Activated T-helper 2 cell treated with anti-CD3 and anti-CD28 coated beads, Interferon-gamma antibody, Interleukin-2, Interleukin-4, amounts not matched to agents 10 μg/mL and 5 μg/mL and 100 μg/mL, durations not matched to agents 14 hours and 24 hours and 36 hours (primary cell): ENCODE data around the gene NUDT3. TPM values are rescaled to one million over a fixed set of nuclear protein-coding genes. Genes with fewer than 3 reads are reported as not detected.
"Not testable (repeated sequence)": the region's sequence is repeated elsewhere in the genome, so short reads cannot be mapped to it uniquely, and the experiment has no call there.

Experiments used
- DNase-seq: peaks from one replicate; pipeline ENCODE4 v3.0.0; 2021; ENCODE audit warnings: low spot score
- H3K27ac Mint-ChIP-seq: one replicate; pipeline ENCODE4 v1.8.0; 2021; ENCODE audit warnings: mixed read lengths
- H3K27me3 Mint-ChIP-seq: one replicate; pipeline ENCODE4 v1.8.0; 2021; ENCODE audit warnings: low read depth, mixed read lengths
- H3K36me3 Mint-ChIP-seq: one replicate; pipeline ENCODE4 v1.8.0; 2021; ENCODE audit warnings: low read depth, mixed read lengths
- H3K4me1 Mint-ChIP-seq: one replicate; pipeline ENCODE4 v1.8.0; 2021; ENCODE audit warnings: low read depth, mixed read lengths
- H3K4me3 Mint-ChIP-seq: one replicate; pipeline ENCODE4 v1.8.0; 2021; ENCODE audit warnings: low read depth, mild to moderate bottlenecking, moderate library complexity, mixed read lengths
- H3K9me3 Mint-ChIP-seq: one replicate; pipeline ENCODE4 v1.8.0; 2021; ENCODE audit warnings: mixed read lengths
- intact Hi-C: fragments of 100-400 bp; cut with micrococcal nuclease; formaldehyde crosslinking; loops from one replicate; pipeline ENCODE4 v1.15.1; 2023
- total RNA-seq: library from RNA; stranded (reverse); gene quantifications from 2 replicates; pipeline ENCODE4 v1.2.3, GENCODE V29; 2022

The NUDT3 gene
- total RNA-seq, 1 donor from 2014 or later, result 21.3 TPM

DNA sequence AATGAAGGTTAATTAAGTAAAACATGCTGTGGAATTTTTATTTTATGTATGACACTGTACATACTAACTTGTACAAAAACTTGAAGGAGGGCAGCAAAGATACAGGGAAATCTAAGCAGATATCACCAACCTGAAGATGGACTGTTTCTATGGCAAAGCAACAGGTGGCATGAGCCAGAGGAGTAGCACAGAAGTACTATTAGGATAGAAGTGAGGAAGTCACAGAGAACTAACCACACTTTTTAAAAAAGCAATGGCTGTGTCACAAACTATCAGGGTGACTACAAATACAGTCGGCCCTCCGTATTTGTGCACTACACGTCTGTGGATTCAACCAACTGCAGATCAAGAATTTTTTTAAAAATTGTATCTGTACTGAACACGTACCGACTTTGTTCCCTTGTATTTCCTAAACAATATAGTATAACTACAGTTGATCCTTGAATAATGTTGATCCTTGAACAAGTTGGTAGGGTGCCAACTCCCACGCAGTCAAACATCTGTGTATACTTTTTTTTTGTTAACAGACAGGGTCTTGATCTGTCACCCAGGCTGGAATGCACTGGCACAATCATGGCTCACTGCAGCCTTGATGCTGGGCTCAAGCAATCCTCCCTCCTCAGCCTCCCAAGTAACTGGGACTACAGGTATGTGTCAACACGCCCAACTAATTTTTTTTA lies 61.0 kb downstream of the NUDT3 start:
- Mint-ChIP-seq H3K4me3 (no peak overlapping the region), H3K4me1 (peaks cover 10% of the 10 kb centered on the region), H3K36me3 (peaks cover 13% of the 10 kb centered on the region), H3K27me3 (no peaks in the 10 kb centered on the region), H3K9me3 (no peaks in the 10 kb centered on the region), H3K27ac (no peak overlapping the region)
- DNase-seq, result no peak
- intact Hi-C loops, result no loop called here

DNA sequence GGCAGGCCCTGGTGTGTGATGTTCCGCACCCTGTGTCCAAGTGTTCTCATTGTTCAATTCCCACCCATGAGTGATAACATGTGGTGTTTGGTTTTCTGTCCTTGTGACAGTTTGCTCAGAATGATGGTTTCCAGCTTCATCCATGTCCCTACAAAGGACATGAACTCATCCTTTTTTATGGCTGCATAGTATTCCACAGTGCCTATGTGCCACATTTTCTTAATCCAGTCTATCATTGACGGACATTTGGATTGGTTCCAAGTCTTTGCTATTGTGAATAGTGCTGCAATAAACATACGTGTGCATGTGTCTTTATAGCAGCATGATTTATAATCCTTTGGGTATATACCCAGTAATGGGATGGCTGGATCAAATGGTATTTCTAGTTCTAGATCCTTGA lies 62.7 kb downstream of the NUDT3 start:
- H3K9me3 Mint-ChIP-seq, H3K27me3 Mint-ChIP-seq, H3K4me1 Mint-ChIP-seq, H3K4me3 Mint-ChIP-seq, H3K36me3 Mint-ChIP-seq, DNase-seq, intact Hi-C loops, H3K27ac Mint-ChIP-seq: not testable (repeated sequence)

DNA sequence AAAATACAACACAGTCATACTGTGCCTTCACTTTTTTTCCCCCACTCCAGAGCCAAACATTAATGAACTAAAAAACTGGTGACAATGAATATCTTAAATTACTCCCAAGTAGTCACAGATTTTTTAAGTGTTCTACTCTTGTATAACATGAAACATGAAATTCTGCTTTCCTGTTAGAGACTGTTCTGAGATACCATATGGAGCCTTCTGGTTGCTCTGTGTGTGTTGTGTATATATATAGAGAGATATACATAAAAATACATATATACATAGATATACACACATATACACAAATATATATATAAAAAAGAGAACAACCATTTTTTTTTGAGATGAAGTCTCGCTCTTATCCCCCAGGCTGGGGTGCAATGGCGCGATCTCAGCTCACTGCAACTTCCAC lies 63.5 kb downstream of the NUDT3 start:
- no peaks in the 10 kb centered on the region for H3K27me3 Mint-ChIP-seq
- no peaks in the 10 kb centered on the region for H3K9me3 Mint-ChIP-seq
- H3K4me3 Mint-ChIP-seq, result no peak overlapping the region
- no peak for DNase-seq
- peaks cover 8% of the 10 kb centered on the region for H3K4me1 Mint-ChIP-seq
- H3K27ac Mint-ChIP-seq, result no peak overlapping the region
- intact Hi-C loops, result no loop called here
- peaks cover 10% of the 10 kb centered on the region for H3K36me3 Mint-ChIP-seq

DNA sequence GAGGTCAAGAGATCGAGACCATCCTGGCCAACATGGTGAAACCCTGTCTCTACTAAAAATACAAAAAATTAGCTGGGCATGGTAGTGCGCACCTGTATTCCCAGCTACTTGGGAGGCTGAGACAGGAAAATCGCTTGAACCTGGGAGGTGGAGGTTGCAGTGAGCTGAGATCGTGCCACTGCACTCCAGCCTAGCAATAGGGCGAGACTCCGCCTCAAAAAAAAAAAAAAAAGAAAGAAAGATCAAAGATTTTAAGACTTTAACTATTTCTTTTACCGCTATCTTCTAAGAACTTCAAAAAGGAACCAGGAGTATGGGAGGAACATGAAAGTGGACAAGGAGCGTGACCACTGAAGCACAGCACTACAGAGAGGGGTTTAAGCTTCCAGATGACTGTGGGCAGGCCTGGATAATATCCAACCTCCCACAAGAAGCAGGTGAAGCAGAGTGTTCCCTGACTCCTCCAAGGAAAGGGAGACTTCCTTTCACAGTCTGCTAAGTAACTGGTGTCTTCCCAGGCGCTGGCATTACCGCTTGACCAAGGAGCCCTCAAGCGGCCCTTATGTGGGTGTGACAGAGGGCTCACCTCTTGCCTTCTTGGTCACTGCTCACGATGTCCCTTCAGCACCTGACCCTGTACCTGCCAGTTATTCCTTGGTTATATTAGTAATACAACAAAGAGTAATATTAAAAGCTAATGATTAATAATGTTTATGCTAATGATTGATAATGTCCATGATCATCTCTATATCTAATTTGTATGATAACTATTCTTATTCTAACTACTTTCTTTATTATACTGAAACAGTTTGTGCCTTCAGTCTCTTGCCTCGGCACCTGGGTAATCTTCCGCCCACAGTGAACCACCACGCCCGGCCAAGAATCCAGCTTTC lies 64.9 kb downstream of the NUDT3 start:
- DNase-seq, intact Hi-C loops, H3K27ac Mint-ChIP-seq, H3K27me3 Mint-ChIP-seq, H3K4me1 Mint-ChIP-seq, H3K9me3 Mint-ChIP-seq, H3K4me3 Mint-ChIP-seq: not testable (repeated sequence)
- H3K36me3 Mint-ChIP-seq, result peaks cover 13% of the 10 kb centered on the region

- Mint-ChIP-seq H3K27ac (no peak overlapping the region), H3K27me3 (no peaks in the 10 kb centered on the region), H3K36me3 (peaks cover 14% of the 10 kb centered on the region), H3K9me3 (no peaks in the 10 kb centered on the region), H3K4me3 (no peak overlapping the region), H3K4me1 (peaks cover 5% of the 10 kb centered on the region)
- intact Hi-C loops, result no loop called here
- no peak for DNase-seq
These were observed 66.8 kb downstream of the NUDT3 start for GRCh38 chr6:34325633-34326032.

GRCh38 chr6:34324738-34325444 lies 67.6 kb downstream of the NUDT3 start:
- intact Hi-C loops, result no loop called here
- Mint-ChIP-seq H3K36me3 (peaks cover 10% of the 10 kb centered on the region), H3K27ac (no peak overlapping the region), H3K9me3 (no peaks in the 10 kb centered on the region), H3K27me3 (no peaks in the 10 kb centered on the region), H3K4me3 (no peak overlapping the region), H3K4me1 (peaks cover 5% of the 10 kb centered on the region)
- DNase-seq, result no peak

GRCh38 chr6:34324221-34324620 lies 68.2 kb downstream of the NUDT3 start:
- H3K9me3 Mint-ChIP-seq, H3K27me3 Mint-ChIP-seq, H3K4me1 Mint-ChIP-seq, DNase-seq, intact Hi-C loops, H3K27ac Mint-ChIP-seq, H3K4me3 Mint-ChIP-seq, H3K36me3 Mint-ChIP-seq: not testable (repeated sequence)

DNA sequence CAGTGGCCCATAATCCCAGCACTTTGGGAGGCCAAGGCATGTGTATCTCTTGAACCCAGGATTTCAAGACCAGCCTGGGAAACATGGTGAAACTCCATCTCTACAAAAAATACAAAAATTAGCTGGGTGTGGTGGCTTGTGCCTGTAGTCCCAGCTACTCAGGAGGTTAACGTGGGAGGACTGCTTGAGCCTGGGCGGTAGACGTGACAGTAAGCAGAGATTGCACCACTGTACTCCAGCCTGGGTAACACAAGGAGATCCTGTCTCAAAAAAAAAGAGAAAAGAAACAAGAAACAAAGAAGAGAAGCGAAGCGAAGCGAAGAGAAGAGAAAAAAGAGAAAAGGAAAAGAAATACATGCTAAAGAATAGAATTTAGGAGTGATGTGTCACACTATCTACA lies 69.2 kb downstream of the NUDT3 start:
- H3K36me3 Mint-ChIP-seq, result peaks cover 7% of the 10 kb centered on the region
- no peaks in the 10 kb centered on the region for H3K9me3 Mint-ChIP-seq
- H3K4me3 Mint-ChIP-seq, result no peak overlapping the region
- no peak for DNase-seq
- no peak overlapping the region for H3K27ac Mint-ChIP-seq
- peaks cover 13% of the 10 kb centered on the region for H3K4me1 Mint-ChIP-seq
- intact Hi-C loops, result no loop called here
- H3K27me3 Mint-ChIP-seq, result no peaks in the 10 kb centered on the region

- H3K36me3 Mint-ChIP-seq, result peaks cover 7% of the 10 kb centered on the region
- no peak overlapping the region for H3K27ac Mint-ChIP-seq
- intact Hi-C loops, result no loop called here
- no peak overlapping the region for H3K4me3 Mint-ChIP-seq
- peaks cover 14% of the 10 kb centered on the region for H3K4me1 Mint-ChIP-seq
- no peaks in the 10 kb centered on the region for H3K9me3 Mint-ChIP-seq
- H3K27me3 Mint-ChIP-seq, result no peaks in the 10 kb centered on the region
- no peak for DNase-seq
These were observed 69.7 kb downstream of the NUDT3 start for GRCh38 chr6:34322732-34323131.

DNA sequence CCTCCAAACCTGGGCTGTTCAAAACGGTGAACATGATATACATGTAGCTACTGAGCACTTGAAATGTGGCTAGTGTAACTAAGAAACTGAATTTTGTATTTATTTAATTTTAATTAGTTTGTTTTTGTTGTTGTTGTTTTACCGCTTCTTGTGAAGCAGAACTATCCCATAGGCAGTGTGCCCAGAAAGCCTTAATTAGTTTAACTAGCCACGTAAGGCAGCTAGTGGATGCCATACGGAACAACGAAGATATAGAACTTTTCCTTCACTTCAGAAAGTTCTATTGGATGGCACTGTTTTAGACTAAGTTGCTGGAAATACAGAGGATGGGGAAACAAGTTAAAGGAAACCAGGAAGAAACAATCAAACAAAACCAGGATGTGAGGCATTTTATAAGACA lies 70.6 kb downstream of the NUDT3 start:
- intact Hi-C loops, result no loop called here
- no peak overlapping the region for H3K27ac Mint-ChIP-seq
- H3K27me3 Mint-ChIP-seq, result no peaks in the 10 kb centered on the region
- H3K9me3 Mint-ChIP-seq, result no peaks in the 10 kb centered on the region
- DNase-seq, result no peak
- peaks cover 7% of the 10 kb centered on the region for H3K36me3 Mint-ChIP-seq
- no peak overlapping the region for H3K4me3 Mint-ChIP-seq
- H3K4me1 Mint-ChIP-seq, result peaks cover 22% of the 10 kb centered on the region

DNA sequence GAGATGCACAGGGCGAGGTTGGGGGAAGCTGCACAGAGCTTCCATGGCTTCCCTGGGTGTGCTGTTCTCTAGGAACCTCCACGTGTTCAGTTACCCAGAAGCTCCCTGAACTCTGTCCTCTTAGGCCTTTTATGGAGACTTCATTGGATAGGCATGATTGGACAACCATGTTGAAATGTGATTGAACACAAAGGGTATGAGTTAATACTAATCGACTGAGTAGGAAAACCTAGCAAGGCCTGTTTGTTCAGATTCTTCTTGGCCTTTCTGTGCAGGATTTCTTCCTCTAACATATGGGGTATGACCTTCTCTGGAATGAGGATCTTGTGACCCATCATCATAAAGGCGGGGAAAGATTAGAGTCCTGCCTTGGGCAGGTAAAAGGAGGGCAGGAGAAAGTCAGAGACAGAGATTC lies 73.0 kb downstream of the NUDT3 start:
- DNase-seq, result no peak
- H3K27ac Mint-ChIP-seq, result no peak overlapping the region
- peaks cover 7% of the 10 kb centered on the region for H3K36me3 Mint-ChIP-seq
- intact Hi-C loops, result no loop called here
- H3K4me1 Mint-ChIP-seq, result peaks cover 45% of the 10 kb centered on the region
- H3K9me3 Mint-ChIP-seq, result no peaks in the 10 kb centered on the region
- H3K27me3 Mint-ChIP-seq, result no peaks in the 10 kb centered on the region
- H3K4me3 Mint-ChIP-seq, result no peak overlapping the region

DNA sequence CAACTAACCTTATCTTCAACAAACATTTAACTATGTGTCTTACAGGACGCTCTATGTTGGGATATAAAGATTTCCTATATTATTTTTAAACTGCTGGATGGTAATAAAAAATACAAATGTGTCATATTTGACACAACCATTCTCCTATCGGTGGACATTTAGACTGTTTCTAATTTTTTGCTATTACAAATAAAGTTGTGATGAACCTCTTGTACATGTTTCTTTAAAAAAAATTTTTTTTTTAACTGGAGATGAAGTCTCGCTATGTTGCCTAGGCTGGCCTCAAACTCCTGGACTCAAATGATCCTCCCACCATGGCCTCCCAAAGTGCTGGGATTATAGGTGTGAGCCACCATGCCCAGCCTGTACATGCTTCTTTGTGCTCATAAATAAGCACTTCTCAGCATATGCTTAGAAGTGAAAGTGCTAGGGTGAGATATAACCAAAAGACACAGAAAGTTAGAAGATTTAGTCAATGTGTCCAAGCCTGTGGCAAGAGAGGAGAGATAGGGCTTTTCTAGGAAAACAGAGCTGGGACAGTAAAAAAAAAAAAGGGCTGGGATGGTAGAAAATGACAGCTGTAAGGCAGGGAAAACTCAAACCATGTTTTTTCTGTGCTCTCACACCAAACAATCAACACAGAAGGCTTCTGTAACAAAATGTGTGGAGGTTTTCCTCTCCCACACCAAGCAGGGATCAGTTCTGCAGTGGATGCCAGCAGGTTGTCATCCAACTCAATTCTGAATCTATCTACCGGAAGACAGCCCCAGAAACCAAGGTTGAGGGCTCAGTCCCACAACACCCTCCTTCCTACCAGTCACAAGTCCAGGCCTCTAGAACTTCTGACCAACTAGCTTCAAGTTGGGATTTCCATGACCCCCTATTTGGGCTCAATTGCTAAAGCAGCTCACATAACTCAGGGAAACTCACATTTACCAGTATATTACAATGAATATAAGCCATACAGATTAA lies 73.7 kb downstream of the NUDT3 start:
- Mint-ChIP-seq H3K36me3 (peaks cover 7% of the 10 kb centered on the region), H3K4me3 (no peak overlapping the region), H3K27ac (peak overlapping the region; percentile 39), H3K27me3 (no peaks in the 10 kb centered on the region), H3K9me3 (no peaks in the 10 kb centered on the region), H3K4me1 (peaks cover 45% of the 10 kb centered on the region)
- intact Hi-C loops, result no loop called here
- no peak for DNase-seq
